ENCODE data around the gene COPS3.

COPS3 gene

DNA sequence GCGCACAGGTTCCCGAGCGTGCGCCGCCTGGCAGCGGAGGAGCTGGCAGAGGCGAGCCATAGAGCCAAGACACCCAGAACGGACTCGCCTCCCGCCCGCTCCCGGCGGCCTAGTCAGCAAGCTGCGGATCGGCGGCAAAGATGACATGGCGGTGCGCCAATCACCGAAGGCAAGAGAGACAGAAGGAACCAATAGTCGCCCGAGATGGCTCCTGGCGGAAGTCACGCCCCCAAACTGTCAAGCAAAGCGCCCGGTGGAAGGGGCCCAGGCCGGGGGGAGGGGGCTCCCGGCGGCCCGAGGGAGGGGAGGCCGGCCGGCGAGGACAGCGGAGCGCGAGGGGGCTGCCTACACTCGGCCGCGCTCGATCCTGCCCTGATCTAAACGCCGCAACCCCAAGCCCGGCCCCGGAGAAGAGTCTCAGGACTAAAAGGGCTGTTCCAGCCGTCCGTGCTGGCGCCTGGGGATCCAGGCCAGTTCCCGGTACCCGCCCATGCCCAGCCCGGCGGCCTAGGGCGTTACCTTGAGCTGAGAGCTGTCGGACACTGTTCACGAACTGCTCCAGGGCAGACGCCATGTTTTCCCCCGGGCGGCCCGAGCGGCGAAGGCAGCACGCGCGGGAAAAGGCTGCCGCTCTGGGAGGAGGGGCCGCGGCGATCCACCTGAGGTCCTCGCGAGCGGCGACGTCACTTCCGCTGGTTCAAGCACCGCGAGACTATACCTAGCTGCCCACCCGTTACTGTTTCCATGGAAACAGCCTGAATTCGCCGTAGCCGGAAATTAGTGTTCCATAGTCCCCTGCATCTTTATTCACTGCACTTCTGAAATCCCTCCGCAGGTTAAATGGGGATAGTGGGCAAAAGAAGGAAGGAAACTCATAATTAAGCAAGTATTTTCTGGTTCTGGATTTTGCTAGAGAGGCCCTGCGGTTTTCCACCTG lies at the start of gene COPS3:
Gene COPS3 (minus strand): TSS at position 634 of the 937 bp plus-strand sequence. CDS start 60 bp downstream, at position 574.
- DNase-seq (ENCODE audit: low read depth, low spot score) = peak; percentile 97

DNA sequence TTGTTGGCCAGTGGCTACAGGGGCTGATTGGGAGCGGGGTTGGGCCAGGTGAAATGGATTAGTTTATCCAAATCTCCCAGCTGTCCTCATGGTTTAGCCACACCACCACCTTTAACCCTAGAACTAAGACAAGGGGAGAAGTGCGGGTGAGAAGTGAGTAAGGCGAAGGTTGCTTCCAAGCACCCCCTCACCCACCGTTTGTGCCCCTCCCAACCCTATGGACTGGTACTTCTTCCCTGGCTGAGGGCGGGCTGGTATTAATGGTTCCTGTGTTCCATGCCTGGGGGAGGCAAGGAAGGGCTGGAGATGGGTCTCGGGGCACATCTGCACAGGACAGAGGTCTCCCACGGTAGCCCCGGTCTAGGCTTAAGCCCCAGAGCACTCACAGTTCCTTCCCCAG lies 47.2 kb upstream of the COPS3 start:
- no peak for DNase-seq (ENCODE audit: low read depth, low spot score)

DNA sequence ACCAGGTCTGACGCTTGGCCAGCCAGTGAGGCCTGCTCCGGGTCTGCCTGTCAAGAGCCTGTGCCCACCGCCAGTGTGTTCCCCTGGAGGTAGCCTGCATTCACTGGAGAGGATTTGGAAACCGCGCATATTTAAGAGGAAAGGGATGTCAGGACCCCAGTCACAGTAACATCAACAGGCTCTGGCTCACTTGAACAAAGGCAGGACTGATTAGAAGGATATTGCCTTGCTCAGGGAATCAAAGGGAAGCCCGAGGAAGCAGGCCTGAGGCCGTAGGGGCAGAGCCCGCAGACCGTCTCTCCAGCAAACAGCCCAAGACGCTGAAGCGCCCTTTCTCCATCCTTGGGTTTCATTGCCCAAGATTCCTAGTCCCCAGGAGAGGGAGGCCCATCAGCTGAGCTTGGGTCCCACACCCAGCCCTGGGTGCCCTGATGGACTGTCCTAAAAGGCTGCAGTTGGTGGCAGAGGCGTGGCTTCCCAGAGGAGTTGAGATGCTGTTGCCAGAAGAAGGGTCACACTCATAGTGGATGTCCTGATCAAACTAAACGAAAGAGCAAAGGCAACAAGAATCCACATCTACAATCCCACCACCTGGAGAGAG lies 45.3 kb upstream of the COPS3 start:
- peak; percentile 70 for DNase-seq (ENCODE audit: low read depth, low spot score)

DNA sequence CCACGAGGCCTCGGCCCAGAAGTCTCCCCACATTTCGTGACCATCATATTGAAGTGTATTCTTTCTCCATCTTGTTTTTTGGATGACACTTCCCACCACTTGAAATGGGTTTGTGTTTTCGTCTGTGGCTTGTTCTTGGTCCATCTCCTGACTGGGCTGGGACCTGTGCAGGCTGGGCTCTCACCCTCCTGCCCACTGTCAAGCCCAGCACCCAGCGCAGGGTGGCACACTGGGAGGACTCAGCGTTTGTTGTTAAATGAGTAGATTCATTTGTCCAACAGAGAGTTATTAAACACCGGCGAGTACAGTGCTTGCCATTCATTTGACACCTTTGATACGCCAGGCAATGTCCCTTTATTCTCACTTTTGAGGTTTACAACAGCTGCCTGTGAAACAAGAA lies 44.8 kb upstream of the COPS3 start:
- no peak for DNase-seq (ENCODE audit: low read depth, low spot score)

DNA sequence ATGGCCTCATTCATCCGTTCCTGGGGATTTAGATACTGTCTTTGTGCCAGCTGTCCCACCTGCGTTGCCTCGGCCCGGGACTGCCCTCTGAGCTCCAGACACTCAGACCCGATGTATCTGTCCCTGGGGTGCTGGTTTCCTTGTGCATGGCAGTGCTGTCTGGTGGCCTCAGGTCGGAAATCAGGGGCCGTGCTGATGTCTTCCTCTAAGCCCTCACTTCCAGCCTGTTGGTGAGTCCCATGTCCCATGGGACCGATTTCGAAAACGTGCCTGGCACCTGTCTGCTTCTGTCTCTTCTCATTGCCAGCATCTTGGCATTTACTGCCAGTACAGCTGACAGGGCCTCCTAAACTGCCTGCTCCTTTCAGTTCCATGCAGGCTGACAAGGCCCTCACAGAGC lies 44.2 kb upstream of the COPS3 start:
- DNase-seq (ENCODE audit: low read depth, low spot score) = no peak

DNA sequence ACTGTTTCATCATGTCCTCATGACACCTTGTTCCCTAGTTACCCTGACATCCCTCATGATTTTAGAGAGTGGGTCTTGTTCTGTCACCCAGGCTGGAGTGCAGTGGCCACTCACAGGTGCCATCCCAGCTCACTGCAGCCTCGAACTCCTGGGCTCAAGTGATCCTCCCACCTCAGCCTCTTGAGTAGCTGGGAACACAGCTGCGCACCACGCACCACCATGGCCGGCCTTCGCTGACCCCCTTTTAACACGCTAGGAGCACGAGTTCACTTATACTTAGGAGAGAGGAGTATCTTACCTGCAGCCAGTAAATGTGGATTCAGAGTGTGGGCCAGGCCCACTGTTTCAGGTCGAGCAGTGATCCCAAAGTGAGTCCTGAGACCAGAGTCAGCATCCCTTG lies 43.6 kb upstream of the COPS3 start:
- DNase-seq (ENCODE audit: low read depth, low spot score) = no peak

DNA sequence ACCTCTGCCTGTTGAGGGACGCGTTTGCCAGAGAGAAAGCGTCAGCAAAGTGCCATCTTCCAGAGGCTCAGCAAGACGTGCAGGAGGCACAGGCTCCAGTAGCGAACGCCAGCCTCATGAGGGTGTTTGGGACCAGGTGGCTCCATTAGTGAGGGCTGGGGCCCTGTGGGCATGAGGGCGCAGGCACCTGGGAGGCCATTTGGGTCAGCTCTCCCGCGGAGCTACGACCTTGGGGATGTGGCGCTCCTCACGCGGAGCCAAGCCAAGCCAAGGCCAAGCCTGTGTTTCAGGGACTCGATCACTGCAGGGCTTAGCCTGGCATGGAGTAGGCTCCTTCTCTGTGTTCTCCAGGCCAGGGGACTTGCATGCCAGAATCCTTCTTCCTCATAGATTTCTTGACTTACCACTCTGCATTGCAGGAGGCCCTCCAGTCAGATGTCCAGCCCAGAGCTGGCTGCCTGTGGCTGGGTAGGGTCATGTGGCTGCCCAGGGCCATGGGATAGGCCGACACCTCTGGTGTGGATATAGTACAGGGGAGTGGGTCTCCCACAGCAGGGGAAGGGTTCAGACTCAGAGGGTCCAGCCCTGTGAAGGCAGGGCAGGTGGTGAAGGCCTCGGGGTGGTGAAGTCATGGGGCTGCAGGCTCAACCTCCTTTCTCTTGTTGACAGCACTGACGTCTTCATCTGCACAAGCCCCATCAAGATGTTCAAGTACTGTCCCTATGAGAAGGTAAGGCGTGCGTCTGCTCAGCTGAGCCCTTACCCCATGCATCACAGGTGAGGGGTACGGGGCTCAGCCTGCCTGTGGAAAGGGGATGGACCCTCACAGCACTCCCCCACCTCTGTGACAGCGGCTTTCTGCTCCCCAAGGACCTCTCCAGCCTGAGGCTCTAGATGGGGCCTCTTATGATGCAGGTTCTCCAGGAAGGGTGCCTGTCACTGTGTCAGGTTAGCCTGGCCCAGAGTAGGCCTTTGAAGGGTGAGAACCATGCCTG lies 41.8 kb upstream of the COPS3 start:
- DNase-seq (ENCODE audit: low read depth, low spot score) = no peak

DNA sequence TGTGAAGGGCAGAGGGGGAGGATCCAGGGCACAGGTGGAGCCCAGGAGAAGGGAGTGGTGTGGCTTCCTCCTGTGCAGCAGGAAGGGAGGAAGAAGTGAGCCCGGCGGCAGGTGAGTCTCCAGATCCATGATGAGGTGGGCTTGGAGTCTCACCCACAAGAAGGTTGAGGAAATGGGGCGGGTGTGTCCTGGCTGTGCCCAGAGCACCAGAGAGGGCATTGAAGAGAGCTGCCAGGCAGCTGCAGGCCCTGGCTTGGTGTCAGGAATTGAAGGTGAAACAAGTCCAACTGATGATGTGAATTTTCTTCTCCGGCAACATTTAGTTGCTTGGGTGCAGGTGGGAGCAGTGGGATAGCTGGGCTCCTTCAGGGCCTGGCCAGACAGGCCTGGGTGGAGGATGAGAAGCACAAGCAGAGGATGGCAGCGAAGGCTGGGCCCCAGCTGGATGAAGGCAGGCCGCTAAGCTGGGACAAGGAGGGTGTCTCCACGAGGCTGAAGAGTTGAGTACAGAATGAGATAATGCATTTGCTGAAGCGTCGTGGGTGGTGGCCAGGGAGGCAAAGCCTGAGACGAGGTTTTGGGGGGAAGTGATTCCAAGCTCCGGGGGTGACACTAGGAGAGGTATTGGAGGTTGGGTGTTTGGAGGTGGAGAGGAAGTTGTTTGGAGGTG lies 40.4 kb upstream of the COPS3 start:
- no peak for DNase-seq (ENCODE audit: low read depth, low spot score)

DNA sequence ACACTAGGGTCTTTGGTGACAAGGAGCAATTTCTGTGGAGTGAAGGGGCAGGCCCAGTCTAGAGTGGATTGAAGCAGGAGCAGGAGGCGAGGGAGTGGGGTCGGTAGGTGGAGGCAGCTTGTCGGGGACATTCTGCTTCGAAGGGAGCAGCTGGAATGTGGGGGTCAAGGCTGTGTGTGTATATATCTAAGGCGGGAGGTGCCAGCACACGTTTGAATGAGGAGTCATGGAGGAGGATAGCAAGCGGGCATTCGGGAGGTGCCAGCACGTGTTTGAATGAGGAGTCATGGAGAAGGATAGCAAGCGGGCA lies 39.8 kb upstream of the COPS3 start:
- no peak for DNase-seq (ENCODE audit: low read depth, low spot score)

DNA sequence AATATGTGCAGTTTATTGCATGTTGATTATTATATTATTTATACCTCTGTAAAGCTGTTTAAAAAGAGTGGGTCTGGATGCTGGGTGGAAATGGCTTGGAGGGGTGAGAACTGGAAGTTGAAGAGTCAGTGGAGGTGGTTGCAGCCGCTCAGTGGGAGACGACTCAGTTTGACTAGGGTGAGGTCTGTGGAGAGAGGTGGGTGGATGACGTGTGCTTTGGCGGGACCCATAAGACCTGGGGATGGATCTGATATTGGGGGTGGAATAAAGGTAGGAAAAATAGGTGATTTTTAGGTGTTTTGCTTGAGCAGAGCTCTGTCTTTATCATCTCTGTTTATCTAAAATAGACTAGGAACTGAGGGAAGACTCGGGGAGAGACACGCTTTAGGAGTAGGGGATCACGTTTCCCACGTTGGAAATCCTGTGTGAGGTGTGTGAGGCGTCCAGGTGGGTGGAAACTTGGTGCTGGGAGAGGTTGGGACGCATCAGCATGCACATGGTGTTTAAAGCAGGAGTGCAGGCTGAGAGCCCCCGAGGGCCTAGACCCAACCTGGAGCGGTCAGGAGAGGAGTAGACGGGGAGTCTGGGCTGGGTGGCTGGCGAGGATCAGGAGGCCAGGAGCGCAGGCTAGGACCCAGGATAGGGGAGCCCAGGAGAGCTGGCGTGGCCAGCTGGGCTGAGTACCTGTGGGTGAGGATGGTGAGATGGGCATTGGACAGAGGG lies 39.3 kb upstream of the COPS3 start:
- DNase-seq (ENCODE audit: low read depth, low spot score) = no peak

DNA sequence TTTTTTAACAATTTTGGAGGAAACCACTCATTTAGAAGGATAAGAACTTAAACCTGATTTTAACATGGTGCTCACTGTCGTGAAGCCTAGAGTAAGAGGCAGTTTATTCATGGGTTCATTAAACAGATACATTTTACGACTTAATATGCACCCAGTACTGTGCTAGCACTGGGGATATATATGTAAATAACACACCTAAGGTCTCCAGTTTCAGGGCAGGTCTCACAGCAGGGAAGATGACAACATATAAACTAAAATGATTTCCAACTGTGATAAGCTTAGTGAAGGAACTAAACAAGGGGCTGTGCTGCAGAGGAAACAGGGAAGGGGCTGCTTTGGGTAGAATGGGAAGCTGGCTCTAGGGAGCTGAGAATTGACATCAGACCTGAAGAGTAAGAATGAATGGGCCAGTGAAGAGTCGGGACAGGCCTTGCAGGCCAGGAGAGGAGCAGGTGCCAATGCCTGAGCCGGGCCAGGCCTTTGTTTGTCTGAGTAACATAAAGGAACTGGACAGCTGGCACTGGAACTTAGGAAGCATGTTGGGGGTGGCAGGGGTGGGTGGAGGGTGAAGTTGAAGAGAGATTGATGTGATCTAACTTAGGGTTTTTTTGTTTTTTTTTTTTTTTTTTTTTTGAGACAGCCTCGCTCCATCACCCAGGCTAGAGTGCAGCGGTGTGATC lies 34.2 kb upstream of the COPS3 start:
- no peak for DNase-seq (ENCODE audit: low read depth, low spot score)

DNA sequence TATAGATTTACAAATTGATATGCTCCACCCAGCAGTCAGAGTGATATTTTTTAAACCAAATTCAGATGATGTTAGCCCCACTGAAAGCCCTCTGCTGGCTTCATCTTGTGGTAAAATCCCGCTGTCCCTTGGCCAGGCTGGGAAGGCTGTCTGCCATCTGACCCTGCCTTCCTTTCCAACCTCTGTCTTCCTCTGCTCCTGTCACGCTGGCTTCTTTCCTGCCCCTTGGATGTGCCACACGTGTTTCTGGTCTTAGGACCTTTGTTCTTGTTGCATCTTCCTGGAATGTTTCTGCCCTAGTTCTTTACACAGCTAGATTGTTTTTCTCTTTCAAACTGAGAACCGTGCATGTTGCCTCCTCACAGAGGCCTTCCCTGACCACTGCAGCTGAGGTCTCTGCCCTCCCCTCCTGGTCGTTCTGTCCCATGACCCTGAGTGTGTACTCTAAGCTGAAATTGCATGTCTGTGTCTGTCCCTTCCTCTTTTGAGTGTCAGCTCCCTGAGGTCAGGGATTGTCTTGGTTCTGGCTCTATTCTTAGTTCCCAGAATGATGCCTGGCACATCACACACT lies 33.5 kb upstream of the COPS3 start:
- no peak for DNase-seq (ENCODE audit: low read depth, low spot score)

DNA sequence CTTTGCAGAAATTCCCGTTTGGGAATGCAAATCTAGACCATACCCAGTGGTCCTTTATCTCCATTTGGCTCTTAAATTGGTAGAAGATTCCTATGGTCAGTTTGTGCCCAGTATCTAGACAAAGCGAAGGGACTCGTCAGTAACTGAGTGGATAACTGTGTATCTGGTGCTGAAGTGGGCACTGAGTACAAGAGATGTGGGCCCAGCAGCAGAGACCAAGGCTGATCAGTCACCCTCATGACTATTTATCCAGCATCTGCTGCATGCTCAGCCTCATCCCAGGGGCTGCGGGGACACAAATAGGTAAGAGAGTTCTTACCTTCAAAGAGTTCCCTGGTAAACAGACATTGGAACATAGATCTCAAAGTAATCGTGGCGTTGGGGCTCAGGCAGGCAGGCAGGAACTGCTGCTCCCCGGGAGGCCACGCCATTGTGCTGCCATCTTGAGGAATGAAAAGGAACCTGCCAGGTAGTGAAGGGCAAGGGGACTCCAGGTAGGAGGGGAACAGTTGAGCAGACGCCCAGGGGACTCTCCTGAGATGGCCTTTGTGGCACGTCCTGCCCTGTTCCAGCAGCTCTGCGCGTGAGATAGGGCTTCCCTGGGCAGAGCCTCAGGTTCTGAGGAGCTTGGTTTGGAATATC lies 32.4 kb upstream of the COPS3 start:
- DNase-seq (ENCODE audit: low read depth, low spot score) = peak; percentile 69

DNA sequence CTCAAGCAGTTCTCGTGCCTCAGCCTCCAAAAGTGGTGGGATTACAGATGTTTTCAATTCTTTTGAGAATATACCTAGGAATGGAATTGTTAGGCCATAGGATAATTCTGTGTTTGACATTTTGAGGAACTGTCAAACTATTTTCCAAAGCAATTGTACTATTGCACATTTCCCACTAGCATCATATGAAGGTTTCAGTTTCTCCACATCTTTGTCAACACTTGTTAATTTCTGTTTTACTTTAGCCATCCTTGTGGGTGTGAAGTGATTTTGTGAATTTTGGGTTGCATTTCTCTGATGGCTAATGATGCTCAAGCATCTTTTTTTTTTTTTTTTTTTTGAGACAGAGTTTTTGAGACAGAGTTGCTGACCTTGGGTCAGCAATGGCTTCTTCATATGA lies 28.3 kb upstream of the COPS3 start:
- no peak for DNase-seq (ENCODE audit: low read depth, low spot score)

DNA sequence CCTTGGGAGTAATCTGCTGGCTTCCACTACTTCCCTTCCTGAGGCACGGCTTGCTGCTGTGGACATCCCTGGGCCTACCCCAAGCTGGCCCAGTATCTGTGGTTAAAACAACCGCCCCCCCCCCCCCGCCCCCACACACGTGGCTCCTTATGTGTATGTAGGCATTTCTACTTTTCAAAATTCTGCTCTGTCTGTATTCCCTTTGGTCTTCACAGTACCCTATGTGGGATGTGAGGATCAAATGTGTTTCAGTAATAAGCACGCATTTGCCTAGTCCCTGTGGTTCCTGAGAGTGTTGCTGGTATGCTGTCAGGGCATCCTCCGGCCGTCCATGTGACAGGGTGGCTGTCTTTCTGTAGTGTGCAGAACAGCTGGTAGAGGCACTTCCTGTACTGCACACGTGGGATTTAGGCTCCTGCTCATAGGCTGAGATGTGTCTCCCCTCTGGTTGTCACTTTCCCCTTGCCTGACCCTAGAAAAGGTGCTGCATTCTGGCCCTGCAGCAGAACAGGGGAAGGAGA lies 24.3 kb upstream of the COPS3 start:
- DNase-seq (ENCODE audit: low read depth, low spot score) = no peak

DNA sequence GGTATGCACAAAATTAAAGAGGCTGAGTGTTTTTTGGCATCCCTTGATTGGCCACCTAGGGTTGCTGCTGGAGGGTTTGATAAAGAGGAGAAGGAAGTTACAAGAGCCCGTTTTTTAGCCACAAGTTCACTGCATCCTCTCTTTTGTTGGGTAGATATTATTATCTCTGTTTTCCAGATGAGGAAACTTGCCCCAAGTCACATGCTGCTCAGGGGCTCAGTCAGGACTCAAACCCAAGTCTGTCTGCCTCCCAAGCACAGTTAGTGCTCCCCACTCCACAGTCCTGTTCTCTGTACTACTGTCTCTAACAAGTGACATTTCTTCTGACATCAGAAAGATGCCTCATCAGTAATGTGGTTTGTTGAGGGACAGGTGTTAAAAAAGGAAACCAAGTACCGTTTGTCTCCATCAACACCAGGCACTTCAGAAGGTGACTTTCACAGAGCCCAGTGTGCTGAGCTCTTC lies 23.5 kb upstream of the COPS3 start:
- DNase-seq (ENCODE audit: low read depth, low spot score) = no peak

DNA sequence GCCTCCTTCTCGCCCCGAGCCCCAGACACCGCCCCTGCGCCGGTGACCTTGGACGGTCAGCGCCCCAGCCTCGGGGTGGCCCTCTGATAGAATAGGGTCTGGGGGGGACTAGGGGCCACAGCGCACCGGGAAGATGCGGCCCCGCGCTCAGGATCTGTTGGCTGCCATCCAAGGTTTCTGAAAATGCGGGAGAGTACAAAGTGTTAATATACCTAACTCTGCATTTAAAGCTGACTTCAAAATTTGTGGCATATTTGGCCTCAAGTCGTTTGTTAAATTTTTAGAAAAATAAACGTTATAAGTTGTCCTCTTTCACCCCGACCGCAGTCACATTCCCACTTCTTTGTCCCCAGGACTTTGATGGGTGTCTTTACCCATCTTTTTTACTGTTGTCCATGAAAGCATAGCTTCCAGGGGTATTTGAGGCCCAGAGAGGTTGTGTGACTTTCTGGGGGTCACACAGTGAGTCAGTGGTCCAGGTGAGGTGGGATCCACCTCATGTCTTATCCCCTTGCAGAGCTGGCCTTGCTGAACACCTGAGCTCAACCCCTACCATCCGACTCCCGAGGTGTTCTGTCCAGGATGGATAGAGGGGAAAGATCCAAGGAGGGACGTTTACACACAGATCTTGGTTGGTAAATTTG lies 22.9 kb upstream of the COPS3 start:
- no peak for DNase-seq (ENCODE audit: low read depth, low spot score)

DNA sequence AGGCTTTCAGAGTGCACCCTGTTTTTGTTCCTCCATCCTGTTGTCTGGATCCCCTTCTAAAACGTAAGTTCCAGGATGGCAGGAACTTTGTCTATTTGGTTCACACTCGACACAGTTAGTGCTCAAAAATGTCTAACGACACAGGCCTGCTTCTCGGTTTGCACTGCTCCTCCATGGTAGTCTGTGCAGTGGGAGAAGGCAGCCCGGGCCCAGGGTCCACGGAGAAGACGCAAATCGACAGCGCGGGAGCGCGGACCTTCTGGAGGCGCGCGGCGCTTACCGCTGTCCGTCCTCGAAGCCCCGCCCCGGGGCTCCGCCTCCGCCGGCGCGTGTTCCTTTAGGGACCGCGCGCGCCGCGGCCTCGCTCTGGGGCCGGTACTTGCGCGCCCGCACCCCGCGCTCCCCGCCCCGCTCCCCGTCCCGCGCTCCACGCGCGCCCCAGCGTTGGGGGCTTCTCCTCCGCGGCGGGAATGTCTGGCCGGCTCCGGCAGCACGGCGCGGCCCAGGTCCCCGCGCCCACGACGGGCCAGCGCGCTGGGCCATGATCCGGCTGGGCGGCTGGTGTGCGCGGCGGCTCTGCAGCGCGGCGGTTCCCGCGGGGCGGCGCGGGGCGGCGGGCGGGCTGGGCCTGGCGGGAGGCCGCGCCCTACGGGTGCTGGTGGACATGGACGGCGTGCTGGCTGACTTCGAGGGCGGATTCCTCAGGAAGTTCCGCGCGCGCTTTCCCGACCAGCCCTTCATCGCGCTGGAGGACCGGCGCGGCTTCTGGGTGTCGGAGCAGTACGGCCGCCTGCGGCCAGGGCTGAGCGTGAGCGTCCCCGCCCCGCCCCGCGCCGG lies 22.2 kb upstream of the COPS3 start, which contains the start of gene NT5M:
Gene NT5M (plus strand): TSS at position 364 of the 837 bp plus-strand sequence. CDS start 178 bp downstream, at position 542.
- DNase-seq (ENCODE audit: low read depth, low spot score) = peak; percentile 61
